Muscle of arm (tissue), 12 donors: ENCODE results near the gene IGFL1. TPM values are rescaled to one million over a fixed set of nuclear protein-coding genes. Genes with fewer than 3 reads are reported as not detected.
A peak's percentile ranks its signal among the peaks of the same experiment; 100 is the strongest.
"Not testable (repeated sequence)": the region's sequence is repeated elsewhere in the genome, so short reads cannot be mapped to it uniquely, and the experiment has no call there.

Experiments used
- DNase-seq: peaks from one replicate; pipeline ENCODE4 v3.0.0-alpha.2; 2013
- polyA plus RNA-seq, 12 donors: library from polyadenylated mRNA; unstranded; fragments of 120-200 nt; gene quantifications; one replicate each; pipeline ENCODE4 v1.2.1, GENCODE V29; 2013; ENCODE audit not compliant: insufficient read length in 12 of 12

IGFL1 gene
- polyA plus RNA-seq, 12 donors, result 1.7 to 10.6 (median 4.7) TPM; not detected in 9

GRCh38 chr19:46201454-46202310 is 27.9 kb upstream of the IGFL1 start:
- DNase-seq, result no peak

- DNase-seq, result no peak
Measured at GRCh38 chr19:46202426-46202825, 27.1 kb upstream of the IGFL1 start.

- DNase-seq, result no peak
Measured at GRCh38 chr19:46202872-46203860, 26.4 kb upstream of the IGFL1 start.

GRCh38 chr19:46204008-46204407 is 25.5 kb upstream of the IGFL1 start:
- DNase-seq, result no peak

- no peak for DNase-seq
Measured at GRCh38 chr19:46205183-46205984, 24.2 kb upstream of the IGFL1 start.

GRCh38 chr19:46206176-46206575 is 23.4 kb upstream of the IGFL1 start:
- DNase-seq, result no peak

GRCh38 chr19:46206682-46207081 is 22.9 kb upstream of the IGFL1 start:
- DNase-seq, result no peak

GRCh38 chr19:46207858-46208257 is 21.7 kb upstream of the IGFL1 start:
- DNase-seq, result not testable (repeated sequence)

- no peak for DNase-seq
Measured at GRCh38 chr19:46209051-46209450, 20.5 kb upstream of the IGFL1 start.

- DNase-seq, result no peak
Measured at GRCh38 chr19:46209472-46209871, 20.1 kb upstream of the IGFL1 start.

GRCh38 chr19:46210669-46211068 is 18.9 kb upstream of the IGFL1 start:
- no peak for DNase-seq

- no peak for DNase-seq
Measured at GRCh38 chr19:46211201-46211881, 18.2 kb upstream of the IGFL1 start.

GRCh38 chr19:46212592-46212991 is 16.9 kb upstream of the IGFL1 start:
- not testable (repeated sequence) for DNase-seq

- DNase-seq, result no peak
Measured at GRCh38 chr19:46213156-46213555, 16.4 kb upstream of the IGFL1 start.

- DNase-seq, result no peak
Measured at GRCh38 chr19:46213806-46214205, 15.7 kb upstream of the IGFL1 start.

GRCh38 chr19:46216612-46217011 is 12.9 kb upstream of the IGFL1 start:
- DNase-seq, result no peak

- DNase-seq, result no peak
Measured at GRCh38 chr19:46217476-46217875, 12.1 kb upstream of the IGFL1 start.

- DNase-seq, result peak; percentile 27
Measured at GRCh38 chr19:46218160-46218559, 11.4 kb upstream of the IGFL1 start.

- no peak for DNase-seq
Measured at GRCh38 chr19:46220038-46220615, 9.4 kb upstream of the IGFL1 start.

- no peak for DNase-seq
Measured at GRCh38 chr19:46221152-46221551, 8.4 kb upstream of the IGFL1 start.
